Measurements from ENCODE around the gene TMEM184A. TPM values are rescaled to one million over a fixed set of nuclear protein-coding genes. Genes with fewer than 3 reads are reported as not detected.

Gene TMEM184A
- total and polyA plus RNA-seq, 2 of the 13 experiments (the other 11 are each of a cell fraction or from before 2014, with no cell fraction given), result 9.5 to 20.4 TPM

- peaks cover 13% of the 10 kb centered on the region for H3K4me1 ChIP-seq (ENCODE audit: insufficient read depth, low read length)
- no peak overlapping the region for H3K27ac ChIP-seq (ENCODE audit: extremely low read length, insufficient read depth, low read length)
- intact Hi-C loops (cut with micrococcal nuclease; ENCODE audit: unreplicated experiment), result no loop called here
- H3K27me3 ChIP-seq (ENCODE audit: control insufficient read depth in 1 of 2, insufficient read depth in 2 of 2, low read length in 2 of 2), result no peaks in the 10 kb centered on the region; a peak in 1 of 5 replicates
- no peaks in the 10 kb centered on the region for H4K20me1 ChIP-seq (ENCODE audit: insufficient read depth, low read length)
- peaks cover 22% of the 10 kb centered on the region for H3K79me2 ChIP-seq (ENCODE audit: insufficient read depth, low read length)
- FAIRE-seq, result no peak
- no peak overlapping the region for H3K4me2 ChIP-seq (ENCODE audit: low read depth, low read length)
- no peak for DNase-seq (ENCODE audit: low spot score)
- no peaks in the 10 kb centered on the region for H3K9me3 ChIP-seq (ENCODE audit: low read length)
- H2AFZ ChIP-seq (ENCODE audit: low read length), result no peak overlapping the region
- ChIA-PET POLR2A (no interaction called here), CTCF (ENCODE audit: low intra/inter-chr PET ratio, low total read pairs) (no interaction called here)
- H3K4me3 ChIP-seq (replicated peaks in 1 of 3; ENCODE audit: insufficient read depth in 1 of 3, low read depth in 2 of 3, low read length in 3 of 3), result no peak overlapping the region
- ATAC-seq, result no peak
- in situ Hi-C loops (cut with HindIII; ENCODE audit: extremely low pct_ligation_motif_present, low pct_unique_long_range_greater_than_20kb), result no loop called here
- 96% methylated on average over 30 of the region's 62 CpGs for WGBS (ENCODE audit: low lambda C conversion rate)
- H3K9ac ChIP-seq (ENCODE audit: insufficient read depth, low read depth, low read length), result no peak overlapping the region
- no TSS peak for BruUV-seq (replicated peaks)
- peaks cover 26 to 53% of the 10 kb centered on the region in 2 experiments for H3K36me3 ChIP-seq (replicated peaks in 1 of 2; ENCODE audit: control insufficient read depth in 1 of 2, insufficient read depth in 2 of 2, low read length in 2 of 2)
- TF ChIP-seq NCOA2 (CRISPR knock-in tag; IDR thresholded peaks at IDR 0.05) (no peak), ZNF407 (CRISPR knock-in tag; IDR thresholded peaks at IDR 0.05; ENCODE audit: not compliant biosample characterization) (no peak), ZNF292 (CRISPR knock-in tag; IDR thresholded peaks at IDR 0.05; ENCODE audit: borderline replicate concordance, low read depth) (no peak), MATR3 (CRISPR knock-in tag; IDR thresholded peaks at IDR 0.05) (no peak), ZNF557 (CRISPR knock-in tag; IDR thresholded peaks at IDR 0.05) (no peak), TRIM22 (IDR thresholded peaks at IDR 0.05) (no peak), ZNF674 (CRISPR knock-in tag; IDR thresholded peaks at IDR 0.05; ENCODE audit: low read depth) (no peak), MED8 (CRISPR knock-in tag; IDR thresholded peaks at IDR 0.05; ENCODE audit: insufficient replicate concordance) (no peak), CREB3 (CRISPR knock-in tag; IDR thresholded peaks at IDR 0.05) (no peak), ZNF501 (CRISPR knock-in tag; IDR thresholded peaks at IDR 0.05) (no peak), ZSCAN31 (CRISPR knock-in tag; IDR thresholded peaks at IDR 0.05; ENCODE audit: low read depth) (no peak), RELA (CRISPR knock-in tag; IDR thresholded peaks at IDR 0.05) (no peak), AGO1 (IDR thresholded peaks at IDR 0.05; ENCODE audit: low read depth, low read length, poor library complexity, severe bottlenecking) (no peak)
Observed at GRCh38 chr7:1498370-1499305, 57.4 kb downstream of the TMEM184A start.

All from HepG2 (cell line).